T-helper 1 cell treated with Interleukin-12 subunit alpha and Interleukin-12 subunit beta and Interleukin-4 antibody, amounts not matched to agents 30 μg/mL and 1 μg/mL, for 36 hours (primary cell): ENCODE results near the gene CCL4.
"Not testable (repeated sequence)": the region's sequence is repeated elsewhere in the genome, so short reads cannot be mapped to it uniquely, and the experiment has no call there.

Experiments used
- H3K27ac Mint-ChIP-seq: one replicate; pipeline ENCODE4 v1.8.0; 2021; ENCODE audit warnings: mild to moderate bottlenecking, mixed read lengths
- H3K27me3 Mint-ChIP-seq: one replicate; pipeline ENCODE4 v1.8.0; 2021; ENCODE audit warnings: low read depth, mixed read lengths
- H3K36me3 Mint-ChIP-seq: one replicate; pipeline ENCODE4 v1.8.0; 2021; ENCODE audit warnings: low read depth, mixed read lengths
- H3K4me1 Mint-ChIP-seq: one replicate; pipeline ENCODE4 v1.8.0; 2021; ENCODE audit warnings: low read depth, mixed read lengths
- H3K4me3 Mint-ChIP-seq: one replicate; pipeline ENCODE4 v1.8.0; 2021; ENCODE audit warnings: mild to moderate bottlenecking, moderate library complexity, mixed read lengths
- H3K9me3 Mint-ChIP-seq: one replicate; pipeline ENCODE4 v1.8.0; 2021; ENCODE audit warnings: mixed read lengths

CCL4 gene

GRCh38 chr17:36081681-36082471, 21.8 kb upstream of the CCL4 start:
- H3K9me3 Mint-ChIP-seq, H3K36me3 Mint-ChIP-seq: not testable (repeated sequence)
- Mint-ChIP-seq H3K4me3 (peak overlapping the region; percentile 67), H3K27me3 (peaks cover 19% of the 10 kb centered on the region), H3K4me1 (peaks cover 30% of the 10 kb centered on the region), H3K27ac (peak overlapping the region; percentile 91)

DNA sequence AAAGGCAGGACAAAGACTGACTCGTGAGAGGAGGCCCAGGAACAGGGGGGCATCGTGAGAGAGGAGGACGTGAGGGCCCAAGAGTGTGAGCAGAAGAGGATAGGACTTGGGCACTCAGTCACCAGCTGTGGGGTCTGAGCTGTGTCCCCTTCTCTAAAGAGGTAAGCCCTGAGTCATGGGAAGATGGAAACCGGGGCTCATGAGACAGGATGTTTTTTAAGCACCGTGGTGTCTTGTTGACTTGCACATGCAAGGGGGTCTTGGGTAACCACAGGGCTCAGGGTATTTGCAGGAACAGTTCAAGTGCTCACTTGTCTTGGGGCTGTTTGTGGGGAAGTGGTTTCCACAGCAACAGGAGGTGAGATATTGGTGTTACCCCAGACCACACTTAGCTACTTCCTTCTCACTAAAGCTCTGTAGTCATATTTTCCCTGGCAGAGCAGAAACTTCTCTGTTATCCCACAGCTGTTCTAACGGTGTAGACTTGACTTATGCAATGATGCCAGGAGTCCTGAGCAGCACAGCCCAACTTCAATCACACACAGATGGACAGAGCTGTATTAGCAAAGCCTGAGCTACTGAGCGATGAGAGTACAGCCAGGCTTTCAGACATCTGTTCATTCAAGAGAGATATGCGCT, 21.0 kb upstream of the CCL4 start:
- not testable (repeated sequence) for H3K9me3 Mint-ChIP-seq, H3K36me3 Mint-ChIP-seq
- H3K4me3 Mint-ChIP-seq: peak overlapping the region; percentile 67
- H3K4me1 Mint-ChIP-seq: peaks cover 30% of the 10 kb centered on the region
- peaks cover 17% of the 10 kb centered on the region for H3K27me3 Mint-ChIP-seq
- H3K27ac Mint-ChIP-seq: peak overlapping the region; percentile 91

DNA sequence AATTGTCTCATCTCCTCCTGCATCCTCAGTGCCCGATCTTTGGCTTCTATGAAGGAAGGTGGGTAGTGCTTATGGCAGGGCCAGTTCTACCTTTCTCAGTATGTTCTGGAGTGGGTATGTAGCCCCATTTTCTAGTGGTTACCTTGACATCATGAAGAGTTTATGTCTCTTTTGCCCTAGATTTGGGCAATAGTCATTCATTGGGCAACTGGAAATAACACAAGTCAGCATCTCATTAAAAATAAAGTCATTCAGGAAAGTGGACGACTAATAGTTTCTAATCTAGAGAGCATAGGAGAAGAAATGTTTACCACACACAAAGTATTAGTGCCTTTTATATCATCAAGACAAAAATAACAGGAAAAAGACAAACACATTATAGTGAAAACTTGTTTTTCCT, 19.9 kb upstream of the CCL4 start:
- H3K36me3 Mint-ChIP-seq, H3K4me3 Mint-ChIP-seq, H3K9me3 Mint-ChIP-seq, H3K27ac Mint-ChIP-seq: not testable (repeated sequence)
- Mint-ChIP-seq H3K4me1 (peaks cover 33% of the 10 kb centered on the region), H3K27me3 (peaks cover 15% of the 10 kb centered on the region)

DNA sequence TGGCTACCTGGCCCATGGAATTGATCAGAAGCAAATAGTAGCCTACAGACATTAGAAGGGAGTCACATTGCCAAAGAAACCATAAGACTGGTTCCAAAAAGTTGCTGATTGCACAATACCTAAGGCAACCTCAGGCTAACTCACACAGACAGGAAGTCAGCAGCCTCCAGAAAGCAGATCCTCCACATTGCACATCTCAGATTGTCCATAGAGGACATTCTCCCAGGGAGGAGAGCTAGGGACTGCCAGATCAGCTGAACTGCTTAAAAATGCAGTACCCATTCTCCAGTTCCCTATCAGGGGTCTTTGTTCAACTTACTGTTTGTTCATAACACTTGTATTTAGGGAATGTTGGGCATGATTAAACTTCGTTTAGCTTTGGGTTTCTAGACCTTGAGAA, 17.9 kb upstream of the CCL4 start:
- Mint-ChIP-seq H3K9me3 (no peaks in the 10 kb centered on the region), H3K27me3 (peaks cover 16% of the 10 kb centered on the region), H3K4me3 (no peak overlapping the region), H3K27ac (peak overlapping the region; percentile 67), H3K36me3 (peaks cover 3% of the 10 kb centered on the region), H3K4me1 (peaks cover 47% of the 10 kb centered on the region)

DNA sequence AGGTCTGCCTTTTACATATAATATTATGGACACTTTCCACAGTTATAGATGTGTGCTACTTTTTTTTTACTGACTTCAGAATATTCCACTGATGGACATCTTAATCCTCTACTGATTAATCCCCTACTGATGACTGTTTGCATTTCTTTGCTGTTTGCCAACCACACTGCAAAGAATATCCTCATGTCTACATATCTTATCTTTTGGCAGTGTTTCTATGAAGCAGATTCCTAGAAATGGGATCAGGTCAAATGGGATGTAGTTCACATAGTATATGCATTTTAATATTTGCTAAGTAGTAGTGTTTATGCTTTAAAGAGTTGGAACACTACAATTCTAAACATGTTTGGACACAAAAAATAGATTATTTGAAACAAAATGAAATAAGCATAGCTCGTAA, 16.8 kb upstream of the CCL4 start:
- Mint-ChIP-seq H3K4me3 (no peak overlapping the region), H3K9me3 (no peaks in the 10 kb centered on the region), H3K4me1 (peaks cover 47% of the 10 kb centered on the region), H3K27ac (no peak overlapping the region), H3K27me3 (peaks cover 20% of the 10 kb centered on the region), H3K36me3 (peaks cover 3% of the 10 kb centered on the region)

GRCh38 chr17:36087471-36087870, 16.2 kb upstream of the CCL4 start:
- not testable (repeated sequence) for H3K9me3 Mint-ChIP-seq, H3K4me3 Mint-ChIP-seq, H3K36me3 Mint-ChIP-seq, H3K27ac Mint-ChIP-seq
- peaks cover 46% of the 10 kb centered on the region for H3K4me1 Mint-ChIP-seq
- H3K27me3 Mint-ChIP-seq: peaks cover 20% of the 10 kb centered on the region

GRCh38 chr17:36087897-36088572, 15.6 kb upstream of the CCL4 start:
- H3K4me1 Mint-ChIP-seq: peaks cover 45% of the 10 kb centered on the region
- H3K9me3 Mint-ChIP-seq, H3K4me3 Mint-ChIP-seq, H3K36me3 Mint-ChIP-seq, H3K27ac Mint-ChIP-seq: not testable (repeated sequence)
- peaks cover 20% of the 10 kb centered on the region for H3K27me3 Mint-ChIP-seq

DNA sequence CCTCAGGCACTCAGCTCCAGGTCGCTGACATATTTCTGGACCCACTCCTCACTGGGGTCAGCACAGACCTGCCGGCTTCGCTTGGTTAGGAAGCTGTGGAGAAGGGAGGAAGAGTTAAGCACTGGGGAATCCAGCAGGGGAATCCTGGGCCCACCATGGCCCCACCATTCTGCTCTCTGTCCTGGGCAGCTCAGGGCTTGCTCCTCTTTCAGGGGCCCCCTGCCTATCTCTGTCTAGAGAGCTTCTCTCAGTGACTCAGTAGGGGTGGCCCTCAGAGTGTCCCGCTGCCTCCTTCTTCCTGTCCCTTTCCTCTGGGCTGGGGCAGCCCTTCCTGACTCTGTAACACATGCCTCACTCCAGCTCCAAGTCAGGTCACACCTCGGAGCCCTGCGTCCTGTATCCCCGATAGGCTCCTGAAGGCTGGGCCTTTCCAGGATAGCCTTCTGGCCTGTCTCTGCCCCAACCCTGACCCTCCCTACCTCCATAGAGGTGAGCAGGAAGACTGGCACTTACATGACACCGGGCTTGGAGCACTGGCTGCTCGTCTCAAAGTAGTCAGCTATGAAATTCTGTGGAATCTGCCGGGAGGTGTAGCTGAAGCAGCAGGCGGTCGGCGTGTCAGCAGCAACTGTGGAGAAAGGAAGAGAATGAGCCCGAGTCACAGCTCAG, 14.8 kb upstream of the CCL4 start:
- peaks cover 20% of the 10 kb centered on the region for H3K27me3 Mint-ChIP-seq
- peaks cover 41% of the 10 kb centered on the region for H3K4me1 Mint-ChIP-seq
- H3K36me3 Mint-ChIP-seq: peaks cover 3% of the 10 kb centered on the region
- peak overlapping the region; percentile 23 for H3K27ac Mint-ChIP-seq
- H3K4me3 Mint-ChIP-seq: peak overlapping the region; percentile 16
- no peaks in the 10 kb centered on the region for H3K9me3 Mint-ChIP-seq

GRCh38 chr17:36089339-36089865, 14.2 kb upstream of the CCL4 start:
- peak overlapping the region; percentile 23 for H3K27ac Mint-ChIP-seq
- peaks cover 3% of the 10 kb centered on the region for H3K36me3 Mint-ChIP-seq
- no peaks in the 10 kb centered on the region for H3K9me3 Mint-ChIP-seq
- peaks cover 41% of the 10 kb centered on the region for H3K4me1 Mint-ChIP-seq
- peak overlapping the region; percentile 16 for H3K4me3 Mint-ChIP-seq
- peaks cover 23% of the 10 kb centered on the region for H3K27me3 Mint-ChIP-seq

GRCh38 chr17:36089888-36090836, 13.5 kb upstream of the CCL4 start, which contains the start of gene CCL3:
CCL3 (minus strand) TSS chr17:36090143; CDS start chr17:36090058, 85 bp downstream.
- Mint-ChIP-seq H3K36me3 (peaks cover 3% of the 10 kb centered on the region), H3K27me3 (peaks cover 28% of the 10 kb centered on the region), H3K4me1 (peaks cover 40% of the 10 kb centered on the region), H3K4me3 (peak within 1 kb of the TSS; percentile 44), H3K9me3 (no peaks in the 10 kb centered on the region), H3K27ac (peak within 1 kb of the TSS; percentile 81)

GRCh38 chr17:36092230-36092629, 11.4 kb upstream of the CCL4 start:
- no peaks in the 10 kb centered on the region for H3K9me3 Mint-ChIP-seq
- peaks cover 38% of the 10 kb centered on the region for H3K4me1 Mint-ChIP-seq
- peaks cover 25% of the 10 kb centered on the region for H3K27me3 Mint-ChIP-seq
- H3K36me3 Mint-ChIP-seq: peaks cover 3% of the 10 kb centered on the region
- peak overlapping the region; percentile 4 for H3K27ac Mint-ChIP-seq
- no peak overlapping the region for H3K4me3 Mint-ChIP-seq

- peak overlapping the region; percentile 4 for H3K27ac Mint-ChIP-seq
- not testable (repeated sequence) for H3K36me3 Mint-ChIP-seq, H3K4me3 Mint-ChIP-seq, H3K9me3 Mint-ChIP-seq
- peaks cover 38% of the 10 kb centered on the region for H3K4me1 Mint-ChIP-seq
- H3K27me3 Mint-ChIP-seq: peaks cover 25% of the 10 kb centered on the region
Measured at GRCh38 chr17:36092715-36093114, 10.9 kb upstream of the CCL4 start.

DNA sequence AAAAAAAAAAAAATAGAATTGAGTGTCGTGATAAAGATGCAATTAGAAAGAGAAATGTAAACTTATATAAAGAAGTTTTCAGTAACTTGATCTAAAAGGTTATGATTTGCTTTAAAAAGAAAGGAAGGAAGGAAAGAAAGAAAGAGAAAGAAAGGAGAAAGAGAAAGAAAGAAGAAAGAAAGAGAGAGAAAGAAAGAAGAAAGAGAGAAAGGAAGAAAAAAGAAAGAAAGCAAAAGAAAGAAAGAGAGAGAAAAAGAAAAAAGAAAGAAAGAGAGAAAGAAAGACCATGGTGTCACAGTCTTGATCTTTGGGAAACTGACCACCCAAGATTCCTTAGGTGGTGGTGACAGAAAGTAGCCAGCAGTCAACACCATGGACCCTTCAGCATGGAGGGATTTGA, 9.4 kb upstream of the CCL4 start:
- no peak overlapping the region for H3K4me3 Mint-ChIP-seq
- peaks cover 31% of the 10 kb centered on the region for H3K4me1 Mint-ChIP-seq
- H3K36me3 Mint-ChIP-seq: no peaks in the 10 kb centered on the region
- H3K27me3 Mint-ChIP-seq: peaks cover 25% of the 10 kb centered on the region
- no peak overlapping the region for H3K27ac Mint-ChIP-seq
- no peaks in the 10 kb centered on the region for H3K9me3 Mint-ChIP-seq
